Loucy (cell line): ENCODE measurements around the gene DDI1.

Experiments used
- H2AFZ ChIP-seq: fragments of 200-600 bp; sonication (generic); 2 replicates; pipeline ENCODE4 v1.6.0; 2016; ENCODE audit warnings: antibody characterized with exemption, mild to moderate bottlenecking, low read length, moderate library complexity
- H3F3A ChIP-seq: fragments of 200-600 bp; 2 replicates; pipeline ENCODE4 v1.6.0; 2016; ENCODE audit warnings: antibody characterized with exemption, low read depth, mild to moderate bottlenecking
- H3K27me3 ChIP-seq: fragments of 200-600 bp; sonication (generic); 2 replicates; pipeline ENCODE4 v1.6.1; 2014; ENCODE audit warnings: low read length, mild to moderate bottlenecking; ENCODE audit not compliant: insufficient read depth, poor library complexity, severe bottlenecking
- H3K36me3 ChIP-seq: fragments of 200-600 bp; sonication (generic); 2 replicates; pipeline ENCODE4 v1.6.1; 2016; ENCODE audit warnings: low read length; ENCODE audit not compliant: insufficient read depth
- H3K4me1 ChIP-seq: fragments of 200-600 bp; sonication (generic); 2 replicates; pipeline ENCODE4 v1.5.1; 2014; ENCODE audit warnings: low read length, mild to moderate bottlenecking; ENCODE audit not compliant: insufficient read depth, poor library complexity, severe bottlenecking
- H3K4me2 ChIP-seq: fragments of 200-600 bp; sonication (generic); 2 replicates; pipeline ENCODE4 v1.6.0; 2014; ENCODE audit warnings: antibody characterized with exemption, low read length, low read depth, mild to moderate bottlenecking; ENCODE audit not compliant: poor library complexity, severe bottlenecking
- H3K4me3 ChIP-seq: fragments of 200-600 bp; sonication (generic); 2 replicates; pipeline ENCODE4 v1.5.1; 2014; ENCODE audit warnings: low read length, mild to moderate bottlenecking, mixed read lengths; ENCODE audit not compliant: poor library complexity, severe bottlenecking
- H3K79me2 ChIP-seq: fragments of 200-600 bp; sonication (generic); 2 replicates; pipeline ENCODE4 v1.6.1; 2014; ENCODE audit warnings: low read length; ENCODE audit not compliant: insufficient read depth
- H3K9ac ChIP-seq: fragments of 200-600 bp; sonication (generic); 2 replicates; pipeline ENCODE4 v1.6.0; 2014; ENCODE audit warnings: mild to moderate bottlenecking, low read depth, low read length, moderate library complexity; ENCODE audit not compliant: poor library complexity, severe bottlenecking
- H3K9me2 ChIP-seq: fragments of 200-600 bp; sonication (generic); replicated peaks from 2 replicates; pipeline ENCODE4 v1.6.1; 2016; ENCODE audit warnings: low read depth, low read length, mixed read lengths
- H3K9me3 ChIP-seq: fragments of 200-600 bp; sonication (generic); 2 replicates; pipeline ENCODE4 v1.6.1; 2014; ENCODE audit warnings: mild to moderate bottlenecking, antibody characterized with exemption, low read length, low read depth; ENCODE audit not compliant: insufficient read depth
- H4K20me1 ChIP-seq: fragments of 200-600 bp; sonication (generic); 2 replicates; pipeline ENCODE4 v1.6.0; 2014; ENCODE audit warnings: antibody characterized with exemption, low read length, mild to moderate bottlenecking; ENCODE audit not compliant: insufficient read depth, poor library complexity, severe bottlenecking
- EZH2phosphoT487 ChIP-seq: fragments of 200-600 bp; IDR thresholded peaks from 2 replicates; pipeline ENCODE4 v1.6.1; 2018; ENCODE audit warnings: antibody characterized with exemption, mild to moderate bottlenecking, moderate library complexity, borderline replicate concordance
- TF ChIP-seq, protein P1 (sequence below): fragments of 200-600 bp; sonication (generic); conservative IDR thresholded peaks from 2 replicates; pipeline ENCODE4 v1.5.1; 2014; ENCODE audit warnings: mild to moderate bottlenecking, antibody characterized with exemption, low read length

DDI1 gene

DNA sequence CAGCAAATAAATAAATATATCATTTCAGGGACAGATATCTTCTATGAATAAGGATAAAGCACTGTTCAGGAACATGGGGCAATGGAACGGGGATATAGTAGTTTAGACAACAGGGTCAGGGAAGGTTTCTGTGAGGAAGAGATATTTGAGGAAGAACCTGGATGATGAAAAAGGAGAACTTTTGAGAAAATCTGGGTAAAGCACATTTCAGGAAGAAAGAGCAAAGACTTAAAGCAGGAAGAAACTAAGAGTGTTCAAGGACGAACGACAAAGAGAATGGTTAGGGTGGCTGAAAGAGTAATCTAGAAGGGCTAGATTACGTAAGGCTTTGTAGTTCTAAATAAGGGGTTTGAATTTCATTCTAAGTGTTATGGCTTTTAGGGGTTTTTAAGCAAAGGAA, 12.7 kb downstream of the DDI1 start:
- no peak overlapping the region for H3K4me2 ChIP-seq
- H3K27me3 ChIP-seq: no peaks in the 10 kb centered on the region
- no peaks in the 10 kb centered on the region for H4K20me1 ChIP-seq
- H3K9me3 ChIP-seq: no peaks in the 10 kb centered on the region
- no peaks in the 10 kb centered on the region for H3K9me2 ChIP-seq
- H3K36me3 ChIP-seq: no peaks in the 10 kb centered on the region
- peaks cover 5% of the 10 kb centered on the region for H3K4me1 ChIP-seq
- TF ChIP-seq, protein P1, sequence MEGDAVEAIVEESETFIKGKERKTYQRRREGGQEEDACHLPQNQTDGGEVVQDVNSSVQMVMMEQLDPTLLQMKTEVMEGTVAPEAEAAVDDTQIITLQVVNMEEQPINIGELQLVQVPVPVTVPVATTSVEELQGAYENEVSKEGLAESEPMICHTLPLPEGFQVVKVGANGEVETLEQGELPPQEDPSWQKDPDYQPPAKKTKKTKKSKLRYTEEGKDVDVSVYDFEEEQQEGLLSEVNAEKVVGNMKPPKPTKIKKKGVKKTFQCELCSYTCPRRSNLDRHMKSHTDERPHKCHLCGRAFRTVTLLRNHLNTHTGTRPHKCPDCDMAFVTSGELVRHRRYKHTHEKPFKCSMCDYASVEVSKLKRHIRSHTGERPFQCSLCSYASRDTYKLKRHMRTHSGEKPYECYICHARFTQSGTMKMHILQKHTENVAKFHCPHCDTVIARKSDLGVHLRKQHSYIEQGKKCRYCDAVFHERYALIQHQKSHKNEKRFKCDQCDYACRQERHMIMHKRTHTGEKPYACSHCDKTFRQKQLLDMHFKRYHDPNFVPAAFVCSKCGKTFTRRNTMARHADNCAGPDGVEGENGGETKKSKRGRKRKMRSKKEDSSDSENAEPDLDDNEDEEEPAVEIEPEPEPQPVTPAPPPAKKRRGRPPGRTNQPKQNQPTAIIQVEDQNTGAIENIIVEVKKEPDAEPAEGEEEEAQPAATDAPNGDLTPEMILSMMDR: no peak
- TF ChIP-seq EZH2phosphoT487: no peak
- H2AFZ ChIP-seq: no peak overlapping the region
- no peaks in the 10 kb centered on the region for H3K79me2 ChIP-seq
- no peaks in the 10 kb centered on the region for H3F3A ChIP-seq
- H3K9ac ChIP-seq: no peak overlapping the region
- no peak overlapping the region for H3K4me3 ChIP-seq

DNA sequence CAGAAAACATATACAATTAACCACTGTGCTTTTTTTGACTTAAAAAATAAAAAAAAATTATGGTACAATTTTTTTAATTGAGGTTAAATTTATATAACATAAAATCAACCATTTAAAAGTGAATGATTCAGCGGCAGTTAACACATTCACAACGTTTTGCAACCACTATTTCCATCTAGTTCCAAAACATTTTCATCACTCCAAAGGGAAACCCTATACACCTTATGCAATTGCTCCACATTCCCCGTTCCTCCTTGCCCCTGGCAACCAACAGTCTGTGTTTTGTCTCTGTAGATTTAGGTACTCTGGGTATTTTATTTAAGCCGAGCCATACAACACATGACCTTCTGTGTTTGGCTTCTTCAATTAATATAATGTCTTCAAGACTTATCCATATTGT, 15.3 kb downstream of the DDI1 start:
- H3K36me3 ChIP-seq: no peaks in the 10 kb centered on the region
- no peaks in the 10 kb centered on the region for H3K9me3 ChIP-seq
- TF ChIP-seq, protein P1: no peak
- H3K27me3 ChIP-seq: no peaks in the 10 kb centered on the region
- no peaks in the 10 kb centered on the region for H3K79me2 ChIP-seq
- peaks cover 5% of the 10 kb centered on the region for H3K4me1 ChIP-seq
- no peak overlapping the region for H3K4me3 ChIP-seq
- H3K4me2 ChIP-seq: no peak overlapping the region
- H3F3A ChIP-seq: no peaks in the 10 kb centered on the region
- no peaks in the 10 kb centered on the region for H3K9me2 ChIP-seq
- no peak overlapping the region for H2AFZ ChIP-seq
- H4K20me1 ChIP-seq: no peaks in the 10 kb centered on the region
- no peak overlapping the region for H3K9ac ChIP-seq

DNA sequence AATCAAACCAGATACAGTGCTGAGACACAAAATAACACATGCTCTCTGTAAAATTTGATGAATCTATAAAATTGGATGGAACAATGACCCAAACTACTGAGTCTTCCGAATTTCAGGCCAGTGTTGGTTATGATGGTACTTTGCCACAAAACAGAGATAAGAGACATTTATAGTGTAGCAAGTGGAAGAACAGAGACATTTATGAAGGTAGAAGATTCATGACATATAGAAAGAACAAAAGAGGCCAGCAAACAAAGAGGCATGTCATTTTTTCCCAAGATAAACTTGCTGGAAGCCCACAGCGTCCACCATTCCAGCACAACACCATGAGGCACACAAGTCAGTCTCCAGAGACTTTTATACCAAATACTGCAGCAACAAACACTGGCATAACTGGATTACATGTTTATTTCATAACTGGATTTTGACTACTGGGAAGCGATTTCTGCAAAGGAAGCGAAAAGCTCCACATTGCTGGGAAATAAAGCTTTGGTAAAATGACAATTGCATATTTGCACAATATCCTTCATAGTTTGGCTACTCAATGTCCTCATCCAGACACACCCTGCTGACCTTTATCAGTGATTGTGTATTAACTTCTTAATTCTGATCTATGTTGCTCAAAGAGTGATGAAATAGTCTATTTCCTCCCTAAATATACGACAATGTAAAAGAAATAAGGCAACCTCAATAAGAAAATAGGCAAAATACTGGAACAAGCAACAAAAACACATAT, 17.5 kb downstream of the DDI1 start:
- no peak overlapping the region for H2AFZ ChIP-seq
- H3K4me1 ChIP-seq: peaks cover 5% of the 10 kb centered on the region
- H3K9me2 ChIP-seq: no peaks in the 10 kb centered on the region
- H3K4me3 ChIP-seq: no peak overlapping the region
- no peak overlapping the region for H3K4me2 ChIP-seq
- H3K79me2 ChIP-seq: no peaks in the 10 kb centered on the region
- no peaks in the 10 kb centered on the region for H3F3A ChIP-seq
- TF ChIP-seq, protein P1: no peak
- no peaks in the 10 kb centered on the region for H4K20me1 ChIP-seq
- H3K9me3 ChIP-seq: no peaks in the 10 kb centered on the region
- H3K27me3 ChIP-seq: no peaks in the 10 kb centered on the region
- H3K36me3 ChIP-seq: no peaks in the 10 kb centered on the region
- no peak overlapping the region for H3K9ac ChIP-seq
